T47D (cell line): ENCODE data around the gene C2orf49.
A peak's percentile ranks its signal among the peaks of the same experiment; 100 is the strongest.

ENCODE experiments used
- DNase-seq, 2 experiments: peaks; one replicate each; pipeline versions ENCODE4 v3.0.0 to v3.0.0-alpha.2; 2011 to 2012; ENCODE audit warnings: low read depth in 1 of 2, low spot score in 1 of 2
- JUND ChIP-seq: IDR thresholded peaks from 2 replicates; pipeline ENCODE4 v1.6.1; 2012; ENCODE audit warnings: low read depth
- in situ Hi-C: cut with HindIII; loops from 2 replicates; pipeline ENCODE4 v1.10.0; 2016; ENCODE audit warnings: low sequenced_read_pairs, low pct_unique_long_range_greater_than_20kb

Gene C2orf49

DNA sequence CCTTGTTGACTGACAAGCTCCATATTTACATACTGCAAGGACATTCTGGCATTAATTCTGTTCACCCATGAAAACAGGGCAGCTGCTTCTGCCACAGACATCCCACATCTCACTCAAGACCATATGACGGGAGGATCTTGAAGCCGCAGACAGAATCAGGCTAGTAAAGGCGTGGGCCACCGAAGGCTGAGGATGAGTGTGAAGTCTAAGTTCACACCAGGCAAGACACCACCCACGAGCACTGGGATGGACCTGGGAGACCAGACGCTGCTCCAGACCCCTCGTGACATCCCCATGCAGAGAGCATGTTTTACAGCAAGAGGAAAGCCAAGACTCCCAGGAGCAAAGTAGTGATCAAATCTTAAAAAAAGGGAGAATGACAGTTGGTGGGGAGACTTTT is 58.4 kb downstream of the C2orf49 start:
- no peak for TF ChIP-seq JUND
- no peak for DNase-seq
- in situ Hi-C loops: no loop called here

DNA sequence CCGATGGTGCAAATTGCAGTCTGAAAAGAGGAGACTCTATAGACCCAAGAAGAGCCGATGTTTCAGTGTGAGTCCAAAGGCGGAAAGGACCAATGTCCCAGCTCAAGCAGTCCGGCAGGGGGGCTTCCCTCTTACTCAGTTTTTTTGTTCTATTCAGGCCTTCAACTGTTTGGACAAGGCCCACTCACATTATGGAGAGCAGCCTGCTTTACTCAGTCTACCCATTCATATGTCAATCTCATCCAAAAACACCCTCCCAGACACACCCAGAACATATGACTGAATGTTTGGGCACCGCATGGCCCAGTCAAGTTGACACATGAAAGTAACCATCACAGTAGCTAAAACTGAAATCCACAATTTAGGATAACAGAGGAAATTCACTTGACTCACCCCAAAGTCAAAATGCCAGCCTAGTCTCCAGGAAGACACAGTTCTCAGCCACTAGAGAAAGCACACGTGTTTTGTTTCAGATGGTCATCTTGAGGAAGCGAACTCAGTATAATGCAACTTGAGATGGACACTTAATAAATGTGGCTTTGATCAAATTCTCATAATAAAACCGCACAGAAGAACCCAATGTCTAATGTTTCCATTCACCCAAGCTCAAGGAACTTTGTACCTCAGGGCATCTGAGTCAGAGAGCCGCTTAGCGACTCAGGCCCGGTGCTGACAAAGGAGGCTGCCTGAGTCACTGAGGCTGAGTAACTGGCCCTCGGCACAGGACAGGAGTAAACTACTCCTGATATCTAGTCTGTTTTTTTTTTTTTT is 59.1 kb downstream of the C2orf49 start:
- peak in 1 of 2 experiments; percentile 66 for DNase-seq
- no peak for TF ChIP-seq JUND
- in situ Hi-C loops: no loop called here

DNA sequence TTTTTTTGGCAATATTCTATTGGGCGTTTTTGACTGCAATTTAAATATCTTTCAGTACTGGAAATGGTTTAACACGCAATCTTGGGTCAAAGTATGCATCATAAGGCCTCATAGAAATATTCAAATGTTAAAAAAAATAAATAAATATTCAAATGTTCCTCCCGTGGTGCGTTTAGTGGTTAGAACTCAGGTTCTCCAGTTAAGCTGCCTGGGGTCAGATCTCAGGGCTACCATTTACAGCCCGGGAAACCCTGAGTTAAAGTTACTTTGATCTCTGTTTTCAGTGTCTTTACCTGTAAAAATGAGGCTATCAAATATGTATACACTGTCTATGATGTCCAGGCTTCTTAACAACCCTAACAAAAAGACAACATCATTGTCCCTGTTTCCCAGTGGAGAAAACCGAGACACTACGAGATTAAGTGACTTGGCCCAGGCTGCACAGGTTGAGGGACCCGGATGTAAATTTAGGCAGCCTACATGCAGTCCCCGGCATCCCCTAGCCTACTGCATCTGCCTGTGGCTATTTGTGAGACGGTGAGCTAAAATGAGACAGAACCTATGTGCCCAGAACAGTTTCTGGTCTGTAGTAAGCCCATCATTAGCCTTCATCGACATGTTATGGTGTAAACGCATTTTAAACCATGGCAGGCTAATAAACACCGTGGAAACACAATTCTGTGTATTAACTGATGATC is 59.8 kb downstream of the C2orf49 start:
- TF ChIP-seq JUND: no peak
- in situ Hi-C loops: no loop called here
- DNase-seq: peak in 1 of 2 experiments; percentile 65

DNA sequence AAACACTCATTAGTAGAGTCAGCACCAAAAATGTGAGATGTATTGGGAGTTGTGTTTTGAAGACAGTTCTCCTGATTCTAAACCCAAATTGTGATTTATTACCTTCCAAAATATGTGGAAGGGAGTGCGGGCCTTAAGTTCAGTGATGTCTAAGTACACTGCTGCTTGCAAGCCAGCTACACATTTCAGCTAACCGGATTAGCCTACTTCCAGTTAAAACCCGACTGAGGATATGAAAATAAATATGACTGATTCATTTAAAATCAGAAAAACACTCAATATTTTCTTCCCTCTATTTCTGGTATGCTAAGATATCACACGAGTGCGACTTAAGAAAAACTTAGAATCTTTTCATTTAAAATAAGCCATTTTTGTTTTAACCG is 60.6 kb downstream of the C2orf49 start:
- no peak for TF ChIP-seq JUND
- no peak for DNase-seq
- in situ Hi-C loops: no loop called here

DNA sequence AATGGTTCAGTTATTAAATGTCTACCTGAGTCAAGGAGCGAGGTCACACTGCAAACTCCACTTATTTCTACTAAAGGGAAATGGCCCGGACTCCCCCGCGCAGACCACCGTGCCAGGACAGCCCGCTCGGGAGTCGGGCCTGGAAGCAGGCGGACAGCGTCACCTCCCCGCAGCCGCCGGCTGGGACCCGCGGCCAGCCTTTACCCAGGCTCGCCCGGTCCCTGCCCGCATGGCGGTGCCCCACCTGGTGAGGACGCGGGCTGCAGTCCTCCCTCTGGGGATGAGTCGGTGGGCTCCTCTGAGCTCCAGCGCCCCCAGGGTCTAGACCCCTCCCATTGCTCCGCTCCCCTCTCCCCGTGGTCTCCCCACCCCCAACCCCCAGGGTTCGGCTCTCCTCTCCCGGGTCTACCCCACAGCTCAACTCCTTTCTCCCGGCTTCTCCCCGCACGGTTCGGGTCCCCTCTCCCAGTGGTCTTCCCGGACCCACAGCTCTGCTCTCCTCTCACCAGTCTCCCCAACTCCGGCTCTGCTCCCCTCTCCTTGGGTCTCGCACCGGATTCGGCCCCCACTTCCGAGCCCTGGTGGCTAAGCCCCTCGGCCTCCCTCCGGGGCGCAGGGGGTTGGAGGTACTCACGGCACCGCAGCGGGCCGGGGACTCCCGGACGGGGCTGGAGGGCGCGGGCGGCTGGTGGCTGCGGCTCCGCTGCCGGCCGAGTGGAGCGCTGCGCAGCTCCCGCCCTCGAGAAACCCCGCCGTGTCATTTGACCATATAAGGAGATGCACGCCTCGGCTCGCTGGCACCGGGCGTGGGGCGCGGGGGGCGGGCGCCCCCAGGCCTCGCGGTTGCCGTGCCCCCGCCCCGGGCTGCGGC is 61.2 kb downstream of the C2orf49 start, which contains the start of gene FHL2:
Gene FHL2 (minus strand): TSS at position 716 of the 871 bp plus-strand sequence. CDS start 12,535 bp downstream, outside the sequence.
- in situ Hi-C loops: no loop called here
- no peak for TF ChIP-seq JUND
- DNase-seq: peak; percentile 58 to 82
